Measurements from ENCODE around the gene MRPL12.

MRPL12 gene

GRCh38 chr17:81700353-81701287 lies 2.5 kb upstream of the MRPL12 start:
- FAIRE-seq: no peak
- DNase-seq (ENCODE audit: extremely low spot score, insufficient read length, low read depth): no peak

- FAIRE-seq (no peak), DNase-seq (ENCODE audit: extremely low spot score, insufficient read length, low read depth) (no peak)
Measured at GRCh38 chr17:81701288-81702071, 1.7 kb upstream of the MRPL12 start.

GRCh38 chr17:81703747-81704654 lies 834 bp downstream of the MRPL12 start:
- no peak for DNase-seq (ENCODE audit: extremely low spot score, insufficient read length, low read depth)
- no peak for FAIRE-seq

- DNase-seq (ENCODE audit: extremely low spot score, insufficient read length, low read depth) (no peak), FAIRE-seq (no peak)
Measured at GRCh38 chr17:81705518-81706231, 2.5 kb downstream of the MRPL12 start.

GRCh38 chr17:81706232-81706611 lies 3.1 kb downstream of the MRPL12 start:
- no peak for FAIRE-seq
- DNase-seq (ENCODE audit: extremely low spot score, insufficient read length, low read depth): no peak

- FAIRE-seq (no peak), DNase-seq (ENCODE audit: extremely low spot score, insufficient read length, low read depth) (no peak)
Measured at GRCh38 chr17:81706757-81707624, 3.8 kb downstream of the MRPL12 start.

- DNase-seq (ENCODE audit: extremely low spot score, insufficient read length, low read depth) (no peak), FAIRE-seq (no peak)
Measured at GRCh38 chr17:81707725-81708646, 4.8 kb downstream of the MRPL12 start.

- FAIRE-seq: no peak
- no peak for DNase-seq (ENCODE audit: extremely low spot score, insufficient read length, low read depth)
Measured at GRCh38 chr17:81708739-81709185, 5.6 kb downstream of the MRPL12 start.

GRCh38 chr17:81710514-81711308 lies 7.5 kb downstream of the MRPL12 start:
- DNase-seq (ENCODE audit: extremely low spot score, insufficient read length, low read depth) (no peak), FAIRE-seq (no peak)

- FAIRE-seq: no peak
- DNase-seq (ENCODE audit: extremely low spot score, insufficient read length, low read depth): peak; percentile 88
Measured at GRCh38 chr17:81711814-81712467, 8.8 kb downstream of the MRPL12 start, which contains the start of gene SLC25A10. SLC25A10 (plus strand) TSS chr17:81712284; CDS start chr17:81712427, 143 bp downstream.

- DNase-seq (ENCODE audit: extremely low spot score, insufficient read length, low read depth) (no peak), FAIRE-seq (no peak)
Measured at GRCh38 chr17:81712468-81713003, 9.4 kb downstream of the MRPL12 start.

- no peak for FAIRE-seq
Measured at GRCh38 chr17:81713004-81713555, 9.9 kb downstream of the MRPL12 start.

GRCh38 chr17:81713556-81714411 lies 10.6 kb downstream of the MRPL12 start:
- DNase-seq (ENCODE audit: extremely low spot score, insufficient read length, low read depth): no peak
- no peak for FAIRE-seq

More at GRCh38 chr17:81713004-81713555, 9.9 kb downstream of the MRPL12 start:
- no peak for DNase-seq (ENCODE audit: extremely low spot score, insufficient read length, low read depth)

- DNase-seq (ENCODE audit: extremely low spot score, insufficient read length, low read depth) (no peak), FAIRE-seq (no peak)
Measured at GRCh38 chr17:81714412-81715106, 11.4 kb downstream of the MRPL12 start.

Measured in GM18507 (cell line).